H1 (cell line): ENCODE measurements around the gene PBLD. TPM values are rescaled to one million over a fixed set of nuclear protein-coding genes. Genes with fewer than 3 reads are reported as not detected.
A peak's percentile ranks its signal among the peaks of the same experiment; 100 is the strongest.

Experiments used
- CTCF ChIA-PET: fragments of 300-600 bp; sonication (Branson Sonifier 250); formaldehyde crosslinking; loops from one replicate; lab custom pipeline; 2021; ENCODE audit not compliant: partially characterized antibody; lab: Charles Lee
- POLR2A ChIA-PET: fragments of 300-600 bp; sonication (Branson Sonifier 250); formaldehyde crosslinking; loops from one replicate; lab custom pipeline; 2021; ENCODE audit warnings: inconsistent platforms; ENCODE audit not compliant: partially characterized antibody; lab: Charles Lee
- DNase-seq, 2 experiments: peaks; one replicate each; pipeline versions ENCODE4 v3.0.0 to v3.0.0-alpha.2; 2010 to 2022; ENCODE audit warnings: low spot score in 2 of 2, low read depth in 1 of 2, mixed read lengths in 1 of 2
- FAIRE-seq: peaks from 2 replicates; lab custom pipeline; 2011; peaks lifted over from hg19 to GRCh38; lab: Jason Lieb, UNC
- H2AFZ ChIP-seq: 2 replicates; pipeline ENCODE4 v1.8.1; 2012; ENCODE audit warnings: low read length, inconsistent platforms
- H2AK5ac ChIP-seq: 2 replicates; pipeline ENCODE4 v1.6.1; 2013; ENCODE audit warnings: low read depth, low read length
- H2BK120ac ChIP-seq: replicated peaks from 2 replicates; pipeline ENCODE3; 2013; ENCODE audit warnings: low read depth, low read length, inconsistent platforms
- H2BK12ac ChIP-seq: 2 replicates; pipeline ENCODE4 v1.6.1; 2013; ENCODE audit warnings: low read depth, low read length
- H2BK15ac ChIP-seq: 2 replicates; pipeline ENCODE4 v1.6.1; 2013; ENCODE audit warnings: low read length
- H2BK20ac ChIP-seq: 2 replicates; pipeline ENCODE4 v1.6.1; 2013; ENCODE audit warnings: low read length
- H2BK5ac ChIP-seq: 2 replicates; pipeline ENCODE4 v1.6.1; 2013; ENCODE audit warnings: low read depth, low read length
- H3K14ac ChIP-seq: 2 replicates; pipeline ENCODE4 v1.6.1; 2013; ENCODE audit warnings: inconsistent platforms; ENCODE audit not compliant: insufficient read length
- H3K18ac ChIP-seq: 2 replicates; pipeline ENCODE4 v1.6.1; 2013; ENCODE audit warnings: low read length; ENCODE audit errors: extremely low read depth
- H3K23ac ChIP-seq: 2 replicates; pipeline ENCODE4 v1.6.1; 2013; ENCODE audit warnings: inconsistent platforms; ENCODE audit not compliant: insufficient read length
- H3K23me2 ChIP-seq: 2 replicates; pipeline ENCODE4 v1.6.1; 2013; ENCODE audit warnings: low read depth, low read length
- H3K27ac ChIP-seq: 2 replicates; pipeline ENCODE4 v1.6.1; 2011; ENCODE audit warnings: low read depth, low read length, inconsistent platforms
- H3K27me3 ChIP-seq, 4 experiments: replicated peaks in 1 of 4; 1 replicate in 1 of 4; 2 replicates in 3 of 4; pipeline versions ENCODE4 v1.6.1 to v1.8.1; 2011 to 2013; ENCODE audit warnings: low read length in 3 of 4, mild to moderate bottlenecking in 3 of 4, inconsistent platforms in 2 of 4, mixed read lengths in 2 of 4, moderate library complexity in 1 of 4; ENCODE audit not compliant: control insufficient read depth in 3 of 4, insufficient read depth in 3 of 4; ENCODE audit errors: extremely low read depth in 1 of 4
- H3K36me3 ChIP-seq, 4 experiments: 2 replicates each; pipeline versions ENCODE4 v1.6.1 to v1.8.1; 2011 to 2013; ENCODE audit warnings: mild to moderate bottlenecking in 4 of 4, low read length in 3 of 4, moderate library complexity in 2 of 4, control low read depth in 1 of 4, inconsistent platforms in 1 of 4; ENCODE audit not compliant: insufficient read depth in 4 of 4, control insufficient read depth in 2 of 4
- H3K4ac ChIP-seq: replicated peaks from 2 replicates; pipeline ENCODE3; 2013; ENCODE audit warnings: low read length, low read depth, mixed read lengths, inconsistent platforms; ENCODE audit not compliant: insufficient read length
- H3K4me1 ChIP-seq, 4 experiments: replicated peaks in 1 of 4; 1 replicate in 1 of 4; 2 replicates in 3 of 4; pipeline versions ENCODE4 v1.6.1 to v1.8.1; 2011 to 2013; ENCODE audit warnings: low read length in 3 of 4, inconsistent platforms in 2 of 4, mixed read lengths in 1 of 4; ENCODE audit not compliant: insufficient read depth in 4 of 4, control insufficient read depth in 3 of 4
- H3K4me2 ChIP-seq, 2 experiments: 2 replicates each; pipeline versions ENCODE4 v1.6.1 to v1.8.1; 2011 to 2013; ENCODE audit warnings: low read depth in 2 of 2, low read length in 2 of 2, control low read depth in 1 of 2, inconsistent platforms in 1 of 2, mild to moderate bottlenecking in 1 of 2; ENCODE audit not compliant: insufficient read depth in 1 of 2
- H3K4me3 ChIP-seq, 4 experiments: fragments of 200-600, 300-600 bp in 1 of 4; sonication (generic), shearing (Covaris generic), sonication (Bioruptor Twin) in 1 of 4; 2 replicates each; pipeline versions ENCODE4 v1.5.1 to v1.8.1; 2011 to 2016; ENCODE audit warnings: low read length in 4 of 4, low read depth in 3 of 4, control low read depth in 2 of 4, inconsistent platforms in 2 of 4, mild to moderate bottlenecking in 2 of 4, mixed read lengths in 1 of 4, moderate library complexity in 1 of 4; ENCODE audit not compliant: insufficient read depth in 2 of 4; ENCODE audit errors: extremely low read depth in 1 of 4
- H3K56ac ChIP-seq: replicated peaks from 2 replicates; pipeline ENCODE3; 2013; ENCODE audit warnings: low read depth, mild to moderate bottlenecking, mixed read lengths, low read length, inconsistent platforms; ENCODE audit not compliant: insufficient read length
- H3K79me1 ChIP-seq: 2 replicates; pipeline ENCODE4 v1.6.1; 2013; ENCODE audit warnings: low read depth, low read length, control low read depth
- H3K79me2 ChIP-seq, 2 experiments: 2 replicates each; pipeline versions ENCODE4 v1.6.1 to v1.8.1; 2012 to 2013; ENCODE audit warnings: low read length in 2 of 2, mild to moderate bottlenecking in 2 of 2, inconsistent platforms in 1 of 2; ENCODE audit not compliant: insufficient read depth in 2 of 2, control insufficient read depth in 1 of 2
- H3K9ac ChIP-seq, 4 experiments: replicated peaks in 1 of 4; 1 replicate in 1 of 4; 2 replicates in 3 of 4; pipeline versions ENCODE4 v1.6.1 to v1.8.1; 2011 to 2013; ENCODE audit warnings: low read depth in 3 of 4, low read length in 3 of 4, control low read depth in 2 of 4, mild to moderate bottlenecking in 2 of 4, moderate library complexity in 2 of 4, inconsistent platforms in 1 of 4; ENCODE audit errors: extremely low read depth in 1 of 4
- H3K9me3 ChIP-seq, 2 experiments: 2 replicates each; pipeline versions ENCODE4 v1.6.1 to v1.8.1; 2012 to 2013; ENCODE audit warnings: mild to moderate bottlenecking in 2 of 2, moderate library complexity in 2 of 2, control low read depth in 1 of 2, inconsistent platforms in 1 of 2, low read depth in 1 of 2, low read length in 1 of 2, mixed read lengths in 1 of 2; ENCODE audit not compliant: insufficient read depth in 2 of 2
- H4K20me1 ChIP-seq, 2 experiments: replicated peaks in 1 of 2; 2 replicates each; pipeline versions ENCODE3 to v1.8.1; 2011 to 2013; ENCODE audit warnings: inconsistent platforms in 2 of 2, low read length in 2 of 2, mild to moderate bottlenecking in 1 of 2; ENCODE audit not compliant: insufficient read depth in 2 of 2, control insufficient read depth in 1 of 2
- H4K5ac ChIP-seq: 2 replicates; pipeline ENCODE4 v1.6.1; 2013; ENCODE audit warnings: low read length, low read depth, mixed read lengths, inconsistent platforms; ENCODE audit not compliant: insufficient read length
- H4K8ac ChIP-seq: 2 replicates; pipeline ENCODE4 v1.8.0; 2013; ENCODE audit warnings: mild to moderate bottlenecking, moderate library complexity, low read length, inconsistent platforms; ENCODE audit not compliant: insufficient read depth; ENCODE audit errors: extremely low read depth
- H4K91ac ChIP-seq: replicated peaks from 2 replicates; pipeline ENCODE3; 2013; ENCODE audit warnings: low read length, mixed read lengths, inconsistent platforms; ENCODE audit not compliant: insufficient read length
- CBX5 ChIP-seq: fragments of 300-800, 300-1000 bp; sonication (generic); IDR thresholded peaks from 2 replicates; pipeline ENCODE4 v1.7.1; 2016; ENCODE audit warnings: antibody characterized with exemption, low read length, low read depth
- POLR2A ChIP-seq, 2 experiments: IDR thresholded peaks; 1 replicate in 1 of 2; 2 replicates in 1 of 2; pipeline ENCODE4 v1.6.1; 2011; ENCODE audit warnings: low read depth in 2 of 2, low read length in 2 of 2, mild to moderate bottlenecking in 2 of 2; ENCODE audit errors: control extremely low read depth in 1 of 2
- WGBS, 2 experiments: shearing (Covaris generic) in 1 of 2; methylation state at CpG; one replicate each; pipeline versions ENCODE4 v1.1.6 to v1.1.7; 2013 to 2015; ENCODE audit warnings: low lambda C conversion rate in 2 of 2, mixed read lengths in 2 of 2, inconsistent platforms in 1 of 2, low coverage in 1 of 2, missing lambda C conversion rate in 1 of 2; ENCODE audit not compliant: insufficient replicate concordance in 2 of 2, insufficient coverage in 1 of 2, insufficient read length in 1 of 2; ENCODE audit errors: extremely low coverage in 1 of 2, missing lambda C conversion rate in 1 of 2; 5-methylcytosine and 5-hydroxymethylcytosine counted together
- polyA plus RNA-seq, 7 experiments: library from polyadenylated mRNA; depleted of rRNA in 3 of 7; stranded (reverse) in 5 of 7; unstranded in 2 of 7; fragments of >200 nt in 5 of 7; fragments of 200-250 nt in 2 of 7; gene quantifications; 1 replicate in 5 of 7; 2 replicates in 1 of 7; 4 replicates in 1 of 7; pipeline versions ENCODE4 v1.2.1 to v1.2.3, GENCODE V29; 2011 to 2013; ENCODE audit warnings: missing spikeins in 2 of 7, mixed read lengths in 2 of 7
- total RNA-seq: library from RNA; stranded (reverse); fragmentation: NEBNext Ultra II Directional; extraction: Animal tissue kit (Norgen Biotek cat#: 25700); gene quantifications from 2 replicates; pipeline ENCODE4 v1.2.1, GENCODE V29; 2021

Gene PBLD
- total and polyA plus RNA-seq, 2 of the 8 experiments (the other 6 are each of a cell fraction or from before 2014, with no cell fraction given), result 0.56 to 2.0 TPM

GRCh38 chr10:68345621-68346020 lies 12.9 kb upstream of the PBLD start:
- no peak for FAIRE-seq

More at GRCh38 chr10:68345621-68346020, 12.9 kb upstream of the PBLD start:
- Histone ChIP-seq H3K4me3 (no peak overlapping the region), H3K36me3 (peaks cover 16 to 53% (median 28%) of the 10 kb centered on the region in 4 experiments; a peak in 7 of 8 replicates), H4K20me1 (peaks cover 0 to 6% of the 10 kb centered on the region in 2 experiments), H3K27me3 (no peaks in the 10 kb centered on the region), H3K14ac (no peak overlapping the region), H2BK20ac (no peak overlapping the region), H3K56ac (no peak overlapping the region), H2AK5ac (no peak overlapping the region), H3K9ac (no peak overlapping the region)
- WGBS, 2 experiments, result 93% methylated on average over 4 of the region's 4 CpGs; no CpG with 5 or more reads in 1 of the 2 experiments
- POLR2A ChIA-PET, result interaction anchor here (0.6 to 11.0 kb wide), 4 partner anchors 9 to 143 kb away, joined by 3 to 141 read pairs (median 4); partner anchors contain the start of genes HNRNPH3 and PBLD
- TF ChIP-seq POLR2A (IDR thresholded peaks at IDR 0.05; ENCODE audit: control extremely low read depth in 1 of 2, low read depth in 2 of 2, low read length in 2 of 2) (0 out of 3 replicates have a peak, but pooled peaks of 1 of the 2 experiments have one; percentile 39), CBX5 (no peak)
- TF ChIP-seq, all 59 proteins: peak for 1
- Histone ChIP-seq H2BK12ac (no peak overlapping the region), H3K4me1 (peaks cover 0 to 2% (median 0%) of the 10 kb centered on the region in 4 experiments; a peak in 1 of 7 replicates), H2AFZ (no peak overlapping the region), H3K4me2 (no peak overlapping the region), H3K18ac (no peak overlapping the region), H2BK15ac (no peak overlapping the region), H3K23ac (no peak overlapping the region), H4K5ac (no peak overlapping the region), H4K8ac (no peak overlapping the region), H2BK120ac (no peak overlapping the region), H3K79me2 (peaks cover 0 to 5% of the 10 kb centered on the region in 2 experiments; a peak in 1 of 4 replicates), H4K91ac (no peak overlapping the region), H3K23me2 (no peaks in the 10 kb centered on the region), H3K4ac (no peak overlapping the region), H3K9me3 (no peaks in the 10 kb centered on the region), H3K27ac (no peak overlapping the region), H3K79me1 (no peaks in the 10 kb centered on the region), H2BK5ac (no peak overlapping the region)
- CTCF ChIA-PET, result interaction anchor here (0.6 to 0.9 kb wide), 3 partner anchors 18 to 133 kb away, joined by 3 read pairs; no protein-coding TSS in a partner anchor
- no peak for DNase-seq
